Measurements from ENCODE around the gene FARP2. TPM values are rescaled to one million over a fixed set of nuclear protein-coding genes. Genes with fewer than 3 reads are reported as not detected.
A peak's percentile ranks its signal among the peaks of the same experiment; 100 is the strongest.

The FARP2 gene
- total RNA-seq, 1 experiment from 2014 or later, result 59.0 TPM

DNA sequence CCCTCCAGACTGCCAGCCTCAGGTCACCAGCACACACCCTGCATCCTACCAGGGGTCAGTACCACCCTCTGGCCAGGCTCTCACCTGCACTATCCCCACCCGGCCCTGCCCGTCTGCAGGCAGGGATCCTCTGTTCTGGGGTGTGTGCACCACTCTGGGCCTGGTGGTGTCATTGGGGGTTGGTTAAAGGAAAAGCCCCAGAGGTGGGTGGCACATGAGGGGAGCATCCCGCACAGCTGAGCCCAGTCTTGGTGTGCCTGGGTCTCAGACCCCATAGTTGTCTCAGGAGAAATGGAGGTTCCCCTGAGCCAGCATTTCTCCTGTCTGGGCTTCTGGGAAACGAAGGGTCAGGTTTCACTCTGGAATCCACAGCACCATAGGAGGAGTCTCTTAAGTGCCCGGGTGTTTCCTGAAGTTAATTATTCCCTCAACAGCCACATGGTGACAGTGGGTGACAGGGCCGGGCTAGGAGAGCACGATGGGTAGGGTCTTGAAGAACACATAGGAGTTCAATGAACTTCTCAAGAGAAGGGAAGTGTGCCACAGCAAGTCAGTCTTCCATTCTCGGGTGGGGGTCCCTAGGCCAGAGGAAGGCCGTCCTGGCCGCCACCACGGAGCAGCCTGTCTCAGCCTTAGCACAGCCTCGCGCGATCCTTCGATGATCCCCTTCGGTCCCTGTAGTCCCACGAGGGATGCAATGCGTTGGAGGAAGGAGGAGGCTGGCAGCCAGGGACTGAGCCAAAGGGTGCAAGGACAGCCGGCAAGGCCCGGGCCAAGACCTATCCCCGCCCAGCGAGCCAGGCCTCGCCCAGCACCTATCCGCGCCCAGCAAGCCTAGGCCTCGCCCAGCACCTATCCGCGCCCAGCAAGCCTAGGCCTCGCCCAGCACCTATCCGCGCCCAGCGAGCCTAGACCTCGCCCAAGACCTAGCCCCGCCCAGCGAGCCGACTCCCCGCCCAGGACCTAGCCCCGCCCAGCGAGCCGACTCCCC lies 1.1 kb upstream of the FARP2 start:
- H3K36me3 Mint-ChIP-seq (ENCODE audit: insufficient read depth, unreplicated experiment), result peaks cover 69% of the 10 kb centered on the region
- no peaks in the 10 kb centered on the region for H3K9me3 Mint-ChIP-seq (ENCODE audit: low read depth, unreplicated experiment)
- peak; percentile 93 for DNase-seq
- no peaks in the 10 kb centered on the region for H3K27me3 Mint-ChIP-seq (ENCODE audit: unreplicated experiment)
- TSS peak; percentile 80 for BruUV-seq (replicated peaks)
- no peak for TF ChIP-seq CTCF (IDR thresholded peaks at IDR 0.05; ENCODE audit: unreplicated experiment)
- H3K4me3 Mint-ChIP-seq (ENCODE audit: low read depth, unreplicated experiment), result peak overlapping the region; percentile 72
- peak overlapping the region; percentile 92 for H3K27ac Mint-ChIP-seq (ENCODE audit: unreplicated experiment)
- H3K4me1 Mint-ChIP-seq (ENCODE audit: low read depth, unreplicated experiment), result peaks cover 69% of the 10 kb centered on the region
- CTCF ChIA-PET, result no interaction called here
- intact Hi-C loops (cut with micrococcal nuclease; ENCODE audit: unreplicated experiment), result loop anchor here (5.0 kb wide), 2 partner anchors 37 to 38 kb away; partner anchors contain the start of genes HDLBP and SEPTIN2

DNA sequence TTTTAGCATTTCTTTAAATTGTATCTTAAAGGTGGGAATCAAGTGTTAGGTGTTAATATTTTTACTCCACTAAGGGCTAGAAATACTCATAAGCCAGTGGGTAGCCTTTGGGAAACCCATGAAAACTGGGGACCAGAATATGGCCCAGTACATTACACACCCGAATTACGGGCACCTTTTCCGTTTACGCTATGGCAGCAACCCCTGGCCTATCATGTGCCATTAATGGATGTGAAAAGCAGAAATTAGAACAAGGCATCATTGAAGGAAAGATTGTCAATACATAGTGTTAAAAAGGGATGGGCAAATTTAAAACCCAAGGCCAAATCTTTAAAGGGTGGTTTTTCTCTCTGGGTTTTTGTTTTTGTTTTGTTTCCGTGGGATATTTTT lies 781 bp downstream of the FARP2 start:
- CTCF ChIA-PET, result interaction anchor here (1.0 kb wide), 1 partner anchor 35 kb away, joined by 4 read pairs; no protein-coding TSS in a partner anchor
- intact Hi-C loops (cut with micrococcal nuclease; ENCODE audit: unreplicated experiment), result loop anchor here (5.0 kb wide), 1 partner anchor 35 kb away; no protein-coding TSS in a partner anchor
- H3K4me1 Mint-ChIP-seq (ENCODE audit: low read depth, unreplicated experiment), result peaks cover 69% of the 10 kb centered on the region
- H3K27ac Mint-ChIP-seq (ENCODE audit: unreplicated experiment), result peak overlapping the region; percentile 75
- H3K36me3 Mint-ChIP-seq (ENCODE audit: insufficient read depth, unreplicated experiment), result peaks cover 52% of the 10 kb centered on the region
- no TSS peak for BruUV-seq (replicated peaks)
- no peak for DNase-seq
- TF ChIP-seq CTCF (IDR thresholded peaks at IDR 0.05; ENCODE audit: unreplicated experiment), result no peak
- no peaks in the 10 kb centered on the region for H3K27me3 Mint-ChIP-seq (ENCODE audit: unreplicated experiment)
- H3K4me3 Mint-ChIP-seq (ENCODE audit: low read depth, unreplicated experiment), result peak overlapping the region; percentile 79
- H3K9me3 Mint-ChIP-seq (ENCODE audit: low read depth, unreplicated experiment), result no peaks in the 10 kb centered on the region

- Mint-ChIP-seq H3K4me1 (ENCODE audit: low read depth, unreplicated experiment) (peaks cover 69% of the 10 kb centered on the region), H3K4me3 (ENCODE audit: low read depth, unreplicated experiment) (peak overlapping the region; percentile 79), H3K27me3 (ENCODE audit: unreplicated experiment) (no peaks in the 10 kb centered on the region), H3K27ac (ENCODE audit: unreplicated experiment) (peak overlapping the region; percentile 75), H3K36me3 (ENCODE audit: insufficient read depth, unreplicated experiment) (peaks cover 51% of the 10 kb centered on the region), H3K9me3 (ENCODE audit: low read depth, unreplicated experiment) (no peaks in the 10 kb centered on the region)
- CTCF ChIA-PET, result no interaction called here
- no peak for TF ChIP-seq CTCF (IDR thresholded peaks at IDR 0.05; ENCODE audit: unreplicated experiment)
- DNase-seq, result no peak
- no TSS peak for BruUV-seq (replicated peaks)
- intact Hi-C loops (cut with micrococcal nuclease; ENCODE audit: unreplicated experiment), result loop anchor here (5.0 kb wide), 1 partner anchor 35 kb away; no protein-coding TSS in a partner anchor
Measured at GRCh38 chr2:241357531-241357930, 1.4 kb downstream of the FARP2 start.

DNA sequence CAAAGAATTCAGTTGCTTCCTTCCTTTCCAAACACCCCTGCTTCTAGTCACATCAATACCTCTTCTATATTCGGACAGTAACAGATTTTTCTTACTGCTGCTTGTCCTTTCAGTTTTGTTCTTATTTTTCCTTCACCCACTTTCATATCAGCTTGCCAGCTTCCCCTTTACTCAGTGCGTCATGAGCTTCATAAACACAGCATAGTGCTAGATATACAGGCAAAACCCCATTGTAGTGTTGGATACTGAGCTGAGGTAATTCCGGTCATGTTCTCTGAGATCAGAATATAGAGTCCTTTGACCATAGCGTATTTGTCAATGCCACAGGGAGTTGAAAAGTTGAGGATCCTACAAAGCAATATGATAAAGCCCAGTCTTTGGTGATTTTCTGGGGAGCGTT lies 2.4 kb downstream of the FARP2 start:
- Mint-ChIP-seq H3K9me3 (ENCODE audit: low read depth, unreplicated experiment) (no peaks in the 10 kb centered on the region), H3K4me3 (ENCODE audit: low read depth, unreplicated experiment) (peak overlapping the region; percentile 79), H3K36me3 (ENCODE audit: insufficient read depth, unreplicated experiment) (peaks cover 42% of the 10 kb centered on the region), H3K4me1 (ENCODE audit: low read depth, unreplicated experiment) (peaks cover 78% of the 10 kb centered on the region), H3K27ac (ENCODE audit: unreplicated experiment) (no peak overlapping the region), H3K27me3 (ENCODE audit: unreplicated experiment) (no peaks in the 10 kb centered on the region)
- BruUV-seq (replicated peaks), result no TSS peak
- DNase-seq, result no peak
- intact Hi-C loops (cut with micrococcal nuclease; ENCODE audit: unreplicated experiment), result loop anchor here (2.0 to 5.0 kb wide), 2 partner anchors 16 to 34 kb away; no protein-coding TSS in a partner anchor
- CTCF ChIA-PET, result interaction anchor here (1.3 to 2.0 kb wide), 2 partner anchors 10 to 34 kb away, joined by 6 to 7 read pairs; no protein-coding TSS in a partner anchor
- TF ChIP-seq CTCF (IDR thresholded peaks at IDR 0.05; ENCODE audit: unreplicated experiment), result no peak

Measured in Calu3 (cell line).